A549 (cell line): ENCODE measurements around the gene NCAPD2.

ENCODE experiments used
- BCL3 ChIP-seq: fragments of >200 bp; sonication (Bioruptor Twin); formaldehyde crosslinking; IDR thresholded peaks from 3 replicates; pipeline ENCODE4 v1.6.1; 2016
- CBX8 ChIP-seq: fragments of 200-600 bp; sonication (generic); IDR thresholded peaks from 2 replicates; pipeline ENCODE4 v1.6.1; 2016
- CTCF ChIP-seq: fragments of >200 bp; sonication (Bioruptor Twin); formaldehyde crosslinking; IDR thresholded peaks from 3 replicates; pipeline ENCODE4 v1.5.1; 2016
- HMGXB4 ChIP-seq: fragments of 250-450 bp; sonication (Bioruptor Pico); IDR thresholded peaks from 2 replicates; pipeline ENCODE4 v1.5.0; 2021; ENCODE audit warnings: mild to moderate bottlenecking, moderate library complexity, borderline replicate concordance
- HOXB13 ChIP-seq: fragments of 250-450 bp; sonication (Bioruptor Pico); IDR thresholded peaks from 2 replicates; pipeline ENCODE4 v1.5.0; 2020; ENCODE audit warnings: low read depth, mild to moderate bottlenecking, moderate library complexity
- JUNB ChIP-seq: fragments of >200 bp; sonication (Bioruptor Twin); formaldehyde crosslinking; IDR thresholded peaks from 2 replicates; pipeline ENCODE4 v1.6.1; 2016
- MAX ChIP-seq: IDR thresholded peaks from 2 replicates; pipeline ENCODE4 v1.6.1; 2012
- NR3C1 ChIP-seq: fragments of >200 bp; sonication (Bioruptor Twin); formaldehyde crosslinking; IDR thresholded peaks from 3 replicates; pipeline ENCODE4 v1.6.1; 2017
- PBX3 ChIP-seq: IDR thresholded peaks from 2 replicates; pipeline ENCODE4 v1.6.1; 2012
- POLR2A ChIP-seq: IDR thresholded peaks from 2 replicates; pipeline ENCODE4 v1.6.1; 2012; ENCODE audit warnings: mild to moderate bottlenecking, low read length
- RNF2 ChIP-seq: fragments of 200-600 bp; sonication (generic); IDR thresholded peaks from 2 replicates; pipeline ENCODE4 v1.6.1; 2016; ENCODE audit warnings: low read depth, mild to moderate bottlenecking, antibody characterized with exemption, moderate library complexity, borderline replicate concordance
- SREBF2 ChIP-seq: fragments of 450-650 bp; IDR thresholded peaks from 2 replicates; pipeline ENCODE4 v1.6.1; 2014; ENCODE audit warnings: mild to moderate bottlenecking, moderate library complexity
- USF2 ChIP-seq: fragments of 450-650 bp; IDR thresholded peaks from 2 replicates; pipeline ENCODE4 v1.6.1; 2014; ENCODE audit warnings: antibody characterized with exemption
- ZSCAN20 ChIP-seq: fragments of 250-450 bp; sonication (Bioruptor Pico); IDR thresholded peaks from 2 replicates; pipeline ENCODE4 v1.8.0; 2022; ENCODE audit warnings: mild to moderate bottlenecking, moderate library complexity

GRCh38 chr12:6469092-6469491 is 24.8 kb upstream of the NCAPD2 start:
- TF ChIP-seq CTCF = no peak
- TF ChIP-seq RNF2 = no peak
- TF ChIP-seq SREBF2 = no peak
- TF ChIP-seq HMGXB4 (CRISPR knock-in tag) = no peak
- TF ChIP-seq ZSCAN20 (CRISPR knock-in tag) = no peak
- no peak for TF ChIP-seq PBX3
- TF ChIP-seq BCL3 = no peak
- TF ChIP-seq JUNB = no peak
- TF ChIP-seq USF2 = no peak
- no peak for TF ChIP-seq NR3C1
- TF ChIP-seq CBX8 = no peak
- TF ChIP-seq POLR2A = no peak
- no peak for TF ChIP-seq HOXB13 (CRISPR knock-in tag)
- TF ChIP-seq MAX = no peak
